ENCODE data around the gene U2AF2. TPM values are rescaled to one million over a fixed set of nuclear protein-coding genes. Genes with fewer than 3 reads are reported as not detected.

Gene U2AF2
- total and polyA plus RNA-seq, 2 of the 4 experiments (the other 2 are of a cell fraction), result 120 to 260 TPM

- in situ Hi-C loops (cut with MboI; ENCODE audit: low sequenced_read_pairs), result loop anchor here (25.0 kb wide), 2 partner anchors 1204 to 1529 kb away; partner anchors contain the start of genes CDC42EP5, CNOT3 and LENG9
- no peaks in the 10 kb centered on the region for H3K27me3 ChIP-seq (ENCODE audit: control insufficient read depth, insufficient read depth, low read length)
- peaks cover 90% of the 10 kb centered on the region for H4K20me1 ChIP-seq (ENCODE audit: insufficient read depth, low read length)
Measured at GRCh38 chr19:55666343-55667005, 11.6 kb downstream of the U2AF2 start.

More at GRCh38 chr19:55666343-55667005, 11.6 kb downstream of the U2AF2 start:
- no peak overlapping the region for H2AFZ ChIP-seq (replicated peaks; ENCODE audit: low read length, poor library complexity)
- no peak overlapping the region for H4K5ac ChIP-seq (ENCODE audit: low read depth, low read length)
- ChIA-PET CTCF (interaction anchor here (0.6 kb wide), 1 partner anchor 13 kb away, joined by 4 read pairs; no protein-coding TSS in a partner anchor), POLR2A (ENCODE audit: unreplicated experiment) (no interaction called here)
- no peak overlapping the region for H2AK5ac ChIP-seq (ENCODE audit: low read depth, low read length)
- dilution Hi-C loops (cut with HindIII; ENCODE audit: low sequenced_read_pairs, unreplicated experiment), result no loop called here
- no peak overlapping the region for H3K23ac ChIP-seq (ENCODE audit: low read depth, low read length)
- BruUV-seq (replicated peaks), result no TSS peak
- H3K79me1 ChIP-seq (ENCODE audit: low read depth in 1 of 2, low read length in 2 of 2), result peaks cover 29 to 70% of the 10 kb centered on the region in 2 experiments
- 93% methylated on average over 6 of the region's 12 CpGs; no CpG with 5 or more reads in 1 of the 2 experiments for WGBS, 2 experiments (ENCODE audit: extremely low coverage in 2 of 2, insufficient read length in 1 of 2)
- H4K8ac ChIP-seq (ENCODE audit: low read depth in 2 of 2, low read length in 2 of 2), result no peak overlapping the region
- no peak overlapping the region for H2BK20ac ChIP-seq (ENCODE audit: low read depth, low read length)
- DNase-seq (no peak), ATAC-seq (ENCODE audit: low read depth) (no peak)
- H3K9ac ChIP-seq (ENCODE audit: low read depth, low read length), result no peak overlapping the region
- no peak overlapping the region for H3K4ac ChIP-seq (ENCODE audit: low read depth, low read length)
- H3K27ac ChIP-seq (ENCODE audit: insufficient read depth, low read length), result no peak overlapping the region
- H2BK15ac ChIP-seq (ENCODE audit: low read depth, low read length), result no peak overlapping the region
- peaks cover 83% of the 10 kb centered on the region for H3K36me3 ChIP-seq (ENCODE audit: control insufficient read depth, insufficient read depth, low read length)
- TF ChIP-seq RFX5 (IDR thresholded peaks at IDR 0.05; ENCODE audit: low read depth, low read length), result no peak
- no peak for TF ChIP-seq MAFK (IDR thresholded peaks at IDR 0.05; ENCODE audit: low read depth, low read length)
- no peak for TF ChIP-seq RCOR1 (IDR thresholded peaks at IDR 0.05; ENCODE audit: insufficient replicate concordance, low read length)
- TF ChIP-seq USF2 (IDR thresholded peaks at IDR 0.05; ENCODE audit: low read depth, low read length), result no peak
- no peak for TF ChIP-seq FOS (IDR thresholded peaks at IDR 0.05; ENCODE audit: low read depth, low read length)
- no peak for TF ChIP-seq CHD1 (IDR thresholded peaks at IDR 0.05; ENCODE audit: low read depth, low read length)
- TF ChIP-seq CTCF (conservative IDR thresholded peaks at IDR 0.05; ENCODE audit: low read depth, low read length), result no peak
- no peak for TF ChIP-seq MXI1 (IDR thresholded peaks at IDR 0.05; ENCODE audit: borderline replicate concordance, low read depth, low read length)
- no peak for TF ChIP-seq SMC3 (IDR thresholded peaks at IDR 0.05; ENCODE audit: low read depth, low read length)
- intact Hi-C loops (cut with micrococcal nuclease), result no loop called here
- no peaks in the 10 kb centered on the region for H3K9me3 ChIP-seq (ENCODE audit: control insufficient read depth, insufficient read depth, low read length)
- H4K91ac ChIP-seq (ENCODE audit: insufficient read depth, low read depth, low read length), result no peak overlapping the region
- no peaks in the 10 kb centered on the region for H3K4me1 ChIP-seq (ENCODE audit: control insufficient read depth, insufficient read depth, low read length)
- H3K9me1 ChIP-seq (ENCODE audit: insufficient read depth, low read length), result no peaks in the 10 kb centered on the region
- H3K4me3 ChIP-seq (ENCODE audit: insufficient read depth, low read depth, low read length), result no peak overlapping the region
- no peak overlapping the region for H2BK120ac ChIP-seq (ENCODE audit: low read depth, low read length)
- no peak overlapping the region for H2BK5ac ChIP-seq (ENCODE audit: low read depth, low read length, poor library complexity, severe bottlenecking)
- no peak overlapping the region for H3K14ac ChIP-seq (replicated peaks; ENCODE audit: low read depth, low read length)
- H3K4me2 ChIP-seq (ENCODE audit: low read depth, low read length), result no peak overlapping the region
- no peak overlapping the region for H3K18ac ChIP-seq (ENCODE audit: low read depth, low read length)
- no peak overlapping the region for H2AK9ac ChIP-seq (replicated peaks; ENCODE audit: low read depth, low read length, poor library complexity)
- H3K56ac ChIP-seq (ENCODE audit: extremely low read depth, insufficient read depth, low read length), result no peak overlapping the region
